Measurements from ENCODE around the gene MYADML2. TPM values are rescaled to one million over a fixed set of nuclear protein-coding genes. Genes with fewer than 3 reads are reported as not detected.

MYADML2 gene
- total and polyA plus RNA-seq, 11 donors, result 0.19 to 11.2 (median 3.9) TPM

- intact Hi-C loops (cut with DNase I), result no loop called here
- DNase-seq (no peak), ATAC-seq (no peak)
- Histone ChIP-seq H3K4me3 (peak overlapping the region in 7 of 12 donors; percentile 58 to 94 (median 84)), H3K4me1 (peaks cover 0 to 60% (median 23%) of the 10 kb centered on the region in 12 donors), H3K36me3 (peaks cover 0 to 67% (median 52%) of the 10 kb centered on the region in 9 donors), H3K9me3 (no peaks in the 10 kb centered on the region), H3K27ac (no peak overlapping the region), H3K27me3 (no peaks in the 10 kb centered on the region)
- TF ChIP-seq POLR2A (IDR thresholded peaks at IDR 0.05) (no peak), CTCF (IDR thresholded peaks at IDR 0.05) (no peak)
- 79 to 85% (median 82%) methylated on average over 21 of the region's 21 CpGs for WGBS, 4 donors
These were observed 30.6 kb downstream of the MYADML2 start for GRCh38 chr17:81916234-81917001.

GRCh38 chr17:81915331-81915730 is 31.7 kb downstream of the MYADML2 start:
- H3K27ac ChIP-seq, result no peak overlapping the region
- 87 to 93% (median 92%) methylated on average over 10 to 12 of the region's 12 CpGs for WGBS, 4 donors
- peaks cover 4 to 53% (median 25%) of the 10 kb centered on the region in 12 donors for H3K4me1 ChIP-seq
- ATAC-seq (no peak), DNase-seq (no peak)
- intact Hi-C loops (cut with DNase I), result no loop called here
- peaks cover 0 to 56% (median 46%) of the 10 kb centered on the region in 9 donors for H3K36me3 ChIP-seq
- H3K27me3 ChIP-seq, result no peaks in the 10 kb centered on the region
- H3K4me3 ChIP-seq, result no peak overlapping the region
- no peaks in the 10 kb centered on the region for H3K9me3 ChIP-seq
- TF ChIP-seq POLR2A (IDR thresholded peaks at IDR 0.05), result no peak
- no peak for TF ChIP-seq CTCF (IDR thresholded peaks at IDR 0.05)

- Histone ChIP-seq H3K27me3 (no peaks in the 10 kb centered on the region), H3K4me1 (peaks cover 5 to 56% (median 33%) of the 10 kb centered on the region in 12 donors), H3K36me3 (peaks cover 0 to 48% (median 36%) of the 10 kb centered on the region in 9 donors), H3K9me3 (no peaks in the 10 kb centered on the region), H3K4me3 (no peak overlapping the region), H3K27ac (no peak overlapping the region)
- DNase-seq, result no peak
- ATAC-seq, result no peak
- 95 to 100% (median 97%) methylated on average over 3 to 36 of the region's 36 CpGs for WGBS, 4 donors
- intact Hi-C loops (cut with DNase I), result no loop called here
- TF ChIP-seq POLR2A (IDR thresholded peaks at IDR 0.05), result no peak
- no peak for TF ChIP-seq CTCF (IDR thresholded peaks at IDR 0.05)
These were observed 32.8 kb downstream of the MYADML2 start for GRCh38 chr17:81914103-81914850.
